ENCODE measurements around the gene IGSF9B.

GRCh38 chr11:133934096-133934495 is 22.7 kb downstream of the IGSF9B start:
- TF ChIP-seq POLR2A (IDR thresholded peaks at IDR 0.05; ENCODE audit: low read depth, low read length), result no peak
- TF ChIP-seq POLR2AphosphoS5 (IDR thresholded peaks at IDR 0.05; ENCODE audit: low read depth, low read length), result no peak
